Activated CD4-positive, alpha-beta T cell treated with anti-CD3 and anti-CD28 coated beads, Interleukin-2, amount 50 U/mL, for 24 hours (primary cell): Measurements from ENCODE around the gene NFIL3.

Source experiments
- DNase-seq, 2 donors: peaks; one replicate each; pipeline ENCODE4 v3.0.0-alpha.2; 2020; ENCODE audit warnings: low read depth in 1 of 2, low spot score in 1 of 2

NFIL3 gene

GRCh38 chr9:91360551-91361290 is 62.9 kb downstream of the NFIL3 start:
- DNase-seq = no peak

- no peak for DNase-seq
Observed at GRCh38 chr9:91359734-91360470, 63.7 kb downstream of the NFIL3 start.

GRCh38 chr9:91359083-91359482 is 64.5 kb downstream of the NFIL3 start:
- DNase-seq = no peak
